CD14-positive monocyte (primary cell): ENCODE results near the gene CDH7. TPM values are rescaled to one million over a fixed set of nuclear protein-coding genes. Genes with fewer than 3 reads are reported as not detected.

ENCODE experiments used
- DNase-seq, 3 donors: peaks; one replicate each; pipeline ENCODE4 v3.0.0-alpha.2; 2011 to 2022
- H2AFZ ChIP-seq: 2 replicates; pipeline ENCODE4 v1.6.0; 2012; ENCODE audit warnings: mild to moderate bottlenecking, low read depth, low read length, inconsistent platforms; ENCODE audit not compliant: insufficient read depth, poor library complexity, severe bottlenecking
- H3K27ac ChIP-seq, 2 donors: 1 replicate in 1 of 2; 2 replicates in 1 of 2; pipeline ENCODE4 v1.5.1; 2012 to 2013; ENCODE audit warnings: low read length in 2 of 2, control low read depth in 1 of 2, inconsistent platforms in 1 of 2, low read depth in 1 of 2, mild to moderate bottlenecking in 1 of 2
- H3K27me3 ChIP-seq, 2 donors: one replicate each; pipeline versions ENCODE4 v1.6.0 to v1.6.1; 2011 to 2013; ENCODE audit warnings: low read length in 2 of 2; ENCODE audit not compliant: control insufficient read depth in 2 of 2, insufficient read depth in 2 of 2
- H3K36me3 ChIP-seq, 2 donors: replicated peaks in 1 of 2; 1 replicate in 1 of 2; 2 replicates in 1 of 2; pipeline versions ENCODE4 v1.5.1 to v1.6.1; 2012 to 2013; ENCODE audit warnings: low read length in 2 of 2, control low read depth in 1 of 2, inconsistent platforms in 1 of 2, mild to moderate bottlenecking in 1 of 2; ENCODE audit not compliant: insufficient read depth in 2 of 2, control insufficient read depth in 1 of 2
- H3K4me1 ChIP-seq, 2 donors: 1 replicate in 1 of 2; 2 replicates in 1 of 2; pipeline versions ENCODE4 v1.5.1 to v1.6.1; 2012 to 2013; ENCODE audit warnings: low read length in 2 of 2, control low read depth in 1 of 2, inconsistent platforms in 1 of 2, mild to moderate bottlenecking in 1 of 2, moderate library complexity in 1 of 2; ENCODE audit not compliant: insufficient read depth in 2 of 2, control insufficient read depth in 1 of 2
- H3K4me2 ChIP-seq: replicated peaks from 2 replicates; pipeline ENCODE3; 2012; ENCODE audit warnings: low read length, moderate library complexity, mild to moderate bottlenecking; ENCODE audit not compliant: poor library complexity, severe bottlenecking; ENCODE audit errors: extremely low read depth
- H3K4me3 ChIP-seq, 3 experiments: fragments of 200-600 bp in 1 of 3; sonication (generic) in 1 of 3; replicated peaks in 1 of 3; 1 replicate in 2 of 3; 2 replicates in 1 of 3; pipeline ENCODE4 v1.5.1; 2011 to 2013; ENCODE audit warnings: low read length in 3 of 3, mild to moderate bottlenecking in 3 of 3, control low read depth in 2 of 3, low read depth in 2 of 3, inconsistent platforms in 1 of 3, moderate library complexity in 1 of 3
- H3K79me2 ChIP-seq: 2 replicates; pipeline ENCODE4 v1.6.0; 2012; ENCODE audit warnings: mild to moderate bottlenecking, control low read depth, inconsistent platforms, low read length, moderate library complexity; ENCODE audit not compliant: insufficient read depth
- H3K9ac ChIP-seq: 2 replicates; pipeline ENCODE4 v1.6.0; 2017; ENCODE audit warnings: low read length, mild to moderate bottlenecking; ENCODE audit not compliant: insufficient read depth, poor library complexity, severe bottlenecking
- H3K9me3 ChIP-seq, 2 donors: replicated peaks in 1 of 2; 1 replicate in 1 of 2; 2 replicates in 1 of 2; pipeline versions ENCODE4 v1.5.1 to v1.6.1; 2012 to 2013; ENCODE audit warnings: low read length in 2 of 2, control low read depth in 1 of 2; ENCODE audit not compliant: control insufficient read depth in 1 of 2, insufficient read depth in 1 of 2
- H4K20me1 ChIP-seq: 2 replicates; pipeline ENCODE4 v1.6.0; 2012; ENCODE audit warnings: mild to moderate bottlenecking, low read length, control low read depth, moderate library complexity; ENCODE audit not compliant: insufficient read depth
- H3K27ac Mint-ChIP-seq, 7 donors: one replicate each; pipeline ENCODE4 v1.8.0; 2020; ENCODE audit warnings: mild to moderate bottlenecking in 7 of 7, mixed read lengths in 7 of 7, moderate library complexity in 6 of 7, inconsistent platforms in 2 of 7
- H3K27me3 Mint-ChIP-seq, 3 donors: one replicate each; pipeline ENCODE4 v1.8.0; 2021 to 2022; ENCODE audit warnings: low read depth in 3 of 3, mild to moderate bottlenecking in 3 of 3, mixed read lengths in 3 of 3, moderate library complexity in 3 of 3, inconsistent platforms in 1 of 3
- H3K36me3 Mint-ChIP-seq, 2 donors: one replicate each; pipeline ENCODE4 v1.8.0; 2020; ENCODE audit warnings: mixed read lengths in 2 of 2, inconsistent platforms in 1 of 2, mild to moderate bottlenecking in 1 of 2
- H3K4me1 Mint-ChIP-seq: one replicate; pipeline ENCODE4 v1.8.0; 2020; ENCODE audit warnings: mild to moderate bottlenecking, mixed read lengths
- H3K4me3 Mint-ChIP-seq, 2 donors: one replicate each; pipeline ENCODE4 v1.8.0; 2020; ENCODE audit warnings: mild to moderate bottlenecking in 2 of 2, mixed read lengths in 2 of 2, moderate library complexity in 1 of 2
- H3K9me3 Mint-ChIP-seq, 7 donors: one replicate each; pipeline ENCODE4 v1.8.0; 2020 to 2022; ENCODE audit warnings: mixed read lengths in 7 of 7, mild to moderate bottlenecking in 6 of 7, moderate library complexity in 6 of 7, inconsistent platforms in 2 of 7
- WGBS: methylation state at CpG from one replicate; pipeline ENCODE4 v1.1.5; 2013; ENCODE audit warnings: missing lambda C conversion rate; ENCODE audit not compliant: insufficient coverage; 5-methylcytosine and 5-hydroxymethylcytosine counted together
- intact Hi-C, 2 donors: fragments of 100-400 bp; cut with micrococcal nuclease; formaldehyde crosslinking; loops; one replicate each; pipeline versions ENCODE4 v1.15.0 to v1.15.1; 2023
- polyA plus RNA-seq, 3 donors: library from polyadenylated mRNA; depleted of rRNA in 1 of 3; unstranded in 2 of 3; stranded (reverse) in 1 of 3; fragments of 300-500 nt in 2 of 3; fragments of >200 nt in 1 of 3; fragmentation: Illumina TruSeq in 2 of 3; gene quantifications; 1 replicate in 2 of 3; 2 replicates in 1 of 3; pipeline ENCODE4 v1.2.3, GENCODE V29; 2012 to 2021
- TF ChIP-seq, protein P1 (sequence below): fragments of 200-600 bp; IDR thresholded peaks from one replicate; pipeline ENCODE4 v1.8.0; 2022; ENCODE audit warnings: antibody characterized with exemption, mild to moderate bottlenecking

The CDH7 gene
- polyA plus RNA-seq, 3 donors = not detected

DNA sequence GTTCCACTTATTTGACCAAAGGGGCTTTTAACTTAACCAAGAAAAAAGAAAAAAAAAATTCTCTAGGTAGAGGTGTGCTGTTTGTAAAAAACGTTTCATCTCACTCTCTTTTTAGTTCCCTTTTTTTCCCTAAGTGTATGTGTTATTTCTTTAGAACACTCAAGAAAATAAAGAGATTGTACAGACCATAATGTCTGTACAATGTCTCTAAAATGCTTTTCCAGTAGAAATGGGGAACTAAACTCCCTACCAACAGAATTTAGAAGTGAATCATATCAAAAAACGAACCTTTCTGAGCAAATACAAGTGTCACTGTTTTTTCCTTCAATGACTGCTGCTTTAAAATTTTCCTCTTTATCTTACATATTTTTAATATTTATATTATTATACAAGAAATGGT lies 72.0 kb downstream of the CDH7 start:
- Histone ChIP-seq H3K9ac (no peak overlapping the region), H3K27ac (no peak overlapping the region), H3K27me3 (no peaks in the 10 kb centered on the region), H2AFZ (no peak overlapping the region), H3K4me2 (no peak overlapping the region), H4K20me1 (no peaks in the 10 kb centered on the region), H3K4me1 (no peaks in the 10 kb centered on the region), H3K4me3 (no peak overlapping the region), H3K36me3 (no peaks in the 10 kb centered on the region), H3K79me2 (no peaks in the 10 kb centered on the region), H3K9me3 (no peaks in the 10 kb centered on the region)
- Mint-ChIP-seq H3K27ac (no peak overlapping the region), H3K4me3 (no peak overlapping the region), H3K36me3 (no peaks in the 10 kb centered on the region), H3K27me3 (no peaks in the 10 kb centered on the region), H3K4me1 (no peaks in the 10 kb centered on the region), H3K9me3 (peaks cover 0 to 2% (median 0%) of the 10 kb centered on the region in 7 donors)
- WGBS = no CpG with 5 or more reads among the region's 2 CpGs
- TF ChIP-seq, protein P1, sequence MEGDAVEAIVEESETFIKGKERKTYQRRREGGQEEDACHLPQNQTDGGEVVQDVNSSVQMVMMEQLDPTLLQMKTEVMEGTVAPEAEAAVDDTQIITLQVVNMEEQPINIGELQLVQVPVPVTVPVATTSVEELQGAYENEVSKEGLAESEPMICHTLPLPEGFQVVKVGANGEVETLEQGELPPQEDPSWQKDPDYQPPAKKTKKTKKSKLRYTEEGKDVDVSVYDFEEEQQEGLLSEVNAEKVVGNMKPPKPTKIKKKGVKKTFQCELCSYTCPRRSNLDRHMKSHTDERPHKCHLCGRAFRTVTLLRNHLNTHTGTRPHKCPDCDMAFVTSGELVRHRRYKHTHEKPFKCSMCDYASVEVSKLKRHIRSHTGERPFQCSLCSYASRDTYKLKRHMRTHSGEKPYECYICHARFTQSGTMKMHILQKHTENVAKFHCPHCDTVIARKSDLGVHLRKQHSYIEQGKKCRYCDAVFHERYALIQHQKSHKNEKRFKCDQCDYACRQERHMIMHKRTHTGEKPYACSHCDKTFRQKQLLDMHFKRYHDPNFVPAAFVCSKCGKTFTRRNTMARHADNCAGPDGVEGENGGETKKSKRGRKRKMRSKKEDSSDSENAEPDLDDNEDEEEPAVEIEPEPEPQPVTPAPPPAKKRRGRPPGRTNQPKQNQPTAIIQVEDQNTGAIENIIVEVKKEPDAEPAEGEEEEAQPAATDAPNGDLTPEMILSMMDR = no peak
- intact Hi-C loops = no loop called here
- no peak for DNase-seq

DNA sequence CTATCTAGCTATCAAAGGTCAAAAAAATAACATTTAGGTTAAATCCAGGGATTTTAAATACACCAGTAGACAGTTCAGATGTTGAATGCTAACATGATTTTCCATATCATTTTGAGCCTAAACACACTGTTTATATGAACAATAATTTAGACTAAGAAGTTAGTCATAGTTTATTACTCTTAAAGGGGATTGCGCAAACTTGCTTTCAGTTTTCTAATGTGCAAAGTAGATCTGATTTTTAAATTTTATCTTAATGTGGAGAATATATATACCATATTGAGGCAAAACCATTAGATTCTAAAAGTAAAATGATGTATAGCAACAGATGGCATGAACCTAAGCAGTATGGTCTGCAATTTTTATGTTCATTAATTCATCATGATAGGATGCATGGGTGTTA lies 76.6 kb downstream of the CDH7 start:
- H4K20me1 ChIP-seq = no peaks in the 10 kb centered on the region
- no peaks in the 10 kb centered on the region for H3K9me3 ChIP-seq
- Mint-ChIP-seq H3K4me3 (no peak overlapping the region), H3K36me3 (no peaks in the 10 kb centered on the region), H3K9me3 (peaks cover 0 to 6% (median 2%) of the 10 kb centered on the region in 7 donors), H3K4me1 (no peaks in the 10 kb centered on the region), H3K27ac (no peak overlapping the region), H3K27me3 (no peaks in the 10 kb centered on the region)
- H3K27ac ChIP-seq = no peak overlapping the region
- intact Hi-C loops = no loop called here
- no peak for DNase-seq
- no peak overlapping the region for H3K4me3 ChIP-seq
- TF ChIP-seq, protein P1 = no peak
- no peaks in the 10 kb centered on the region for H3K27me3 ChIP-seq
- no peak overlapping the region for H3K4me2 ChIP-seq
- H3K9ac ChIP-seq = no peak overlapping the region
- no CpG with 5 or more reads among the region's 1 CpG for WGBS
- H3K79me2 ChIP-seq = no peaks in the 10 kb centered on the region
- no peaks in the 10 kb centered on the region for H3K4me1 ChIP-seq
- no peaks in the 10 kb centered on the region for H3K36me3 ChIP-seq
- H2AFZ ChIP-seq = no peak overlapping the region
